GM18505 (cell line): ENCODE measurements around the gene CD4.
"Not testable (repeated sequence)": the region's sequence is repeated elsewhere in the genome, so short reads cannot be mapped to it uniquely, and the experiment has no call there.

Experiments
- ATAC-seq: cut with Tn5 transposase; IDR thresholded peaks from one replicate; pipeline ENCODE4 v1.9.1; 2021; ENCODE audit not compliant: unreplicated experiment
- POLR2A ChIP-seq: IDR thresholded peaks from 4 replicates; pipeline ENCODE4 v1.6.1; 2011; ENCODE audit warnings: borderline replicate concordance; ENCODE audit not compliant: insufficient read depth, insufficient read length; ENCODE audit errors: extremely low read depth

The CD4 gene

GRCh38 chr12:6788972-6789924 is at the start of gene CD4:
CD4 (plus strand) TSS chr12:6789528; CDS start chr12:6800139, 10,611 bp downstream.
- TF ChIP-seq POLR2A = no peak
- no peak for ATAC-seq

GRCh38 chr12:6742080-6742479 is 47.2 kb upstream of the CD4 start:
- not testable (repeated sequence) for ATAC-seq

- no peak for TF ChIP-seq POLR2A
- no peak for ATAC-seq
Observed at GRCh38 chr12:6742834-6743233, 46.5 kb upstream of the CD4 start.

DNA sequence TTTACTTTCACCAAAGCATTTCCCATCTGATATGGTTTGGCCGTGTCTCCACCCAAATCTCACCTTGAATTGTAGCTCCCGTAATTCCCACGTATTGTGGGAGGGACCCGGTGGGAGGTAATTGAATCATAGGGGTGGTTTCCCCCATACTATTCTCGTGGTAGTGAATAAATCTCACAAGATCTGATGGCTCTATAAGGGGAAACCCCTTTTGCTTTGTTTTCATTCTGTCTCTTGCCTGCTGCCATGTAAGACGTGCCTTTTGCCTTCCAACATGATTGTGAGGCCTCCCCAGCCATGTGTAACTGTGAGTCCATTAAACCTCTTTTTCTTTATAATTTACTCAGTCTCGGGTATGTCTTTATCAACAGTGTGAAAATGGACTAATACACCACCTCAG is 46.0 kb upstream of the CD4 start:
- not testable (repeated sequence) for ATAC-seq

- ATAC-seq = no peak
- TF ChIP-seq POLR2A = no peak
Observed at GRCh38 chr12:6745741-6746525, 43.4 kb upstream of the CD4 start.

DNA sequence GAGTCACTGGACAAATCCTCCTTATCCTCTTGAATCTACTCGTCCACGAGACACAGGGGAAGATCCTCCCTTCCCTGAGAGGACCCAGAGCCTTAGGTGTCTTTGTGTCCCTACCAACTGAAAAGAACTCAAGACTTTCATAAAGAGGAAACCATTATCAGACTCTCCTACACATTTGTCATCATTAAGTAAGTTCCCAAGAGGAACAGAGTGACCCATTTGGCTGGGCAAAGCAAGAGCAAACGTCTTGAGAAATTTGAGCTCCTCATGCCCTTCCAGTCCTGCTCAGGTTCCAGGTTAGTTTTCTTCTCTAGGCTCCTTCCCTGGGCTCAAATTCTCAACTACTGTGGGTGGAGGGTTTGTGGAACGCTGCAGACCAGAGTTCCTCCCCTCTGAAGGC is 42.1 kb upstream of the CD4 start:
- ATAC-seq = no peak
- no peak for TF ChIP-seq POLR2A

- no peak for TF ChIP-seq POLR2A
- no peak for ATAC-seq
Observed at GRCh38 chr12:6748761-6749160, 40.6 kb upstream of the CD4 start.

GRCh38 chr12:6750506-6750905 is 38.8 kb upstream of the CD4 start:
- ATAC-seq = no peak
- no peak for TF ChIP-seq POLR2A

DNA sequence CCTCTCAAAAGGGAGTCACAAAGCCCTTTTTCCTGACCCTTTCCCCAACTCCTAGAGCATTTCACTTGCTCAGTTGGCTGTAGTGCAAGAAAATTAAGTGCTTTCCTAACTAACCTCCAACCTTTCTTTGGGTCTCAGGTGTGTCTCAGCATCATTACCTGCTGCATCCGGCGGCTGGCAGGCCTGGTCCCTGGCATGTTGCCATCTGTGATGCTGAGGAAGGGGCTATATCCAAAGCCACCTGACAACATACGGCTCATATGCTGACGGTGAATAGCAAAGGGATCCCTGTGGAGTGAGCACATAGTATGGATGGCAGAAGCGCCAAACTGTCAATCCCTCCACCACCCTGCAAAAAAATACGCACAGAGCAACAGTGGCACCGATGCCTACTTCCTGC is 37.6 kb upstream of the CD4 start:
- ATAC-seq = no peak

GRCh38 chr12:6752167-6752920 is 37.0 kb upstream of the CD4 start:
- peak; percentile 3 for ATAC-seq
- TF ChIP-seq POLR2A = no peak

More for the DNA sequence above, 37.6 kb upstream of the CD4 start:
- no peak for TF ChIP-seq POLR2A

- ATAC-seq = peak; percentile 77
Observed at GRCh38 chr12:6752921-6753771, 36.2 kb upstream of the CD4 start, which contains the start of gene MLF2. MLF2 (minus strand) TSS chr12:6753141; CDS start chr12:6752334, 807 bp downstream.

GRCh38 chr12:6753772-6754356 is 35.5 kb upstream of the CD4 start:
- TF ChIP-seq POLR2A = no peak
- ATAC-seq = no peak

More at GRCh38 chr12:6752921-6753771, 36.2 kb upstream of the CD4 start, which contains the start of gene MLF2:
- peak; percentile 87 for TF ChIP-seq POLR2A
